Naive thymus-derived CD4-positive, alpha-beta T cell (primary cell): ENCODE measurements around the gene QPCTL. TPM values are rescaled to one million over a fixed set of nuclear protein-coding genes. Genes with fewer than 3 reads are reported as not detected.
"Not testable (repeated sequence)": the region's sequence is repeated elsewhere in the genome, so short reads cannot be mapped to it uniquely, and the experiment has no call there.

Experiments used
- ATAC-seq: fragments of 150-1000 bp; cut with Tn5 transposase; 2 replicates; pipeline ENCODE4 v1.10.0; 2021; ENCODE audit warnings: mild to moderate bottlenecking, moderate library complexity
- CTCF ChIA-PET: fragments of 350-600 bp; sonication (Branson Sonifier 250); formaldehyde crosslinking; loops from one replicate; lab custom pipeline; 2021; ENCODE audit warnings: antibody characterized with exemption; lab: Charles Lee
- POLR2A ChIA-PET: fragments of 350-600 bp; sonication (Branson Sonifier 250); formaldehyde crosslinking; loops from one replicate; lab custom pipeline; 2021; ENCODE audit warnings: antibody characterized with exemption, inconsistent platforms; lab: Charles Lee
- DNase-seq, 9 donors: peaks; one replicate each; pipeline versions ENCODE4 v3.0.0 to v3.0.0-alpha.2; 2020 to 2022; ENCODE audit warnings: mixed read lengths in 1 of 9
- H3K27ac ChIP-seq: one replicate; pipeline ENCODE4 v1.7.0; 2013; ENCODE audit warnings: mild to moderate bottlenecking, low read depth, low read length, moderate library complexity
- H3K27me3 ChIP-seq, 2 donors: one replicate each; pipeline ENCODE4 v1.7.0; 2013; ENCODE audit warnings: low read length in 2 of 2, mild to moderate bottlenecking in 2 of 2, moderate library complexity in 2 of 2; ENCODE audit not compliant: control insufficient read depth in 2 of 2, insufficient read depth in 2 of 2
- H3K36me3 ChIP-seq, 3 experiments: 1 replicate in 2 of 3; 2 replicates in 1 of 3; pipeline ENCODE4 v1.7.0; 2013; ENCODE audit warnings: low read length in 3 of 3, mild to moderate bottlenecking in 3 of 3, moderate library complexity in 1 of 3; ENCODE audit not compliant: insufficient read depth in 3 of 3, control insufficient read depth in 2 of 3
- H3K4me1 ChIP-seq, 2 donors: one replicate each; pipeline ENCODE4 v1.7.0; 2013; ENCODE audit warnings: low read length in 2 of 2, mild to moderate bottlenecking in 2 of 2, moderate library complexity in 1 of 2; ENCODE audit not compliant: control insufficient read depth in 2 of 2, insufficient read depth in 2 of 2
- H3K4me3 ChIP-seq: 2 replicates; pipeline ENCODE4 v1.7.0; 2013; ENCODE audit warnings: mild to moderate bottlenecking, low read length
- H3K9me3 ChIP-seq, 3 experiments: 1 replicate in 2 of 3; 2 replicates in 1 of 3; pipeline ENCODE4 v1.7.0; 2013; ENCODE audit warnings: low read length in 3 of 3; ENCODE audit not compliant: control insufficient read depth in 2 of 3
- H3K27ac Mint-ChIP-seq, 9 donors: one replicate each; pipeline ENCODE4 v1.8.0; 2020 to 2022; ENCODE audit warnings: mixed read lengths in 9 of 9, mild to moderate bottlenecking in 8 of 9, moderate library complexity in 5 of 9, inconsistent platforms in 2 of 9
- H3K27me3 Mint-ChIP-seq, 5 donors: one replicate each; pipeline ENCODE4 v1.8.0; 2021 to 2022; ENCODE audit warnings: mixed read lengths in 5 of 5, mild to moderate bottlenecking in 1 of 5
- H3K36me3 Mint-ChIP-seq, 5 donors: one replicate each; pipeline ENCODE4 v1.8.0; 2020 to 2022; ENCODE audit warnings: mixed read lengths in 5 of 5, mild to moderate bottlenecking in 3 of 5, inconsistent platforms in 1 of 5
- H3K4me1 Mint-ChIP-seq, 7 donors: one replicate each; pipeline ENCODE4 v1.8.0; 2020 to 2022; ENCODE audit warnings: mixed read lengths in 7 of 7, mild to moderate bottlenecking in 3 of 7, inconsistent platforms in 1 of 7
- H3K4me3 Mint-ChIP-seq, 10 donors: one replicate each; pipeline ENCODE4 v1.8.0; 2020 to 2022; ENCODE audit warnings: mild to moderate bottlenecking in 10 of 10, mixed read lengths in 10 of 10, moderate library complexity in 6 of 10, inconsistent platforms in 2 of 10
- H3K9me3 Mint-ChIP-seq, 11 donors: one replicate each; pipeline ENCODE4 v1.8.0; 2020 to 2022; ENCODE audit warnings: mixed read lengths in 11 of 11, mild to moderate bottlenecking in 4 of 11, inconsistent platforms in 1 of 11, moderate library complexity in 1 of 11
- intact Hi-C, 2 donors: fragments of 100-400 bp; cut with micrococcal nuclease; formaldehyde crosslinking; loops; one replicate each; pipeline ENCODE4 v1.15.1; 2023
- polyA plus RNA-seq, 2 donors: library from polyadenylated mRNA; unstranded; fragments of 300-500 nt; fragmentation: Illumina TruSeq; gene quantifications; one replicate each; pipeline ENCODE4 v1.2.3, GENCODE V29; 2021
- total RNA-seq, 6 experiments: library from RNA in 5 of 6; stranded (reverse) in 5 of 6; gene quantifications; 1 replicate in 5 of 6; 2 replicates in 1 of 6; pipeline ENCODE4 v1.2.3 and lab custom pipeline; 2021 to 2026

Gene QPCTL
- total and polyA plus RNA-seq, 7 experiments from 2014 or later: 1.2 to 8.9 (median 7.0) TPM

- Histone ChIP-seq H3K9me3 (no peaks in the 10 kb centered on the region), H3K4me3 (peak overlapping the region; percentile 48), H3K27ac (no peak overlapping the region), H3K27me3 (no peaks in the 10 kb centered on the region), H3K4me1 (peaks cover 11 to 12% of the 10 kb centered on the region in 2 donors), H3K36me3 (peaks cover 0 to 29% (median 6%) of the 10 kb centered on the region in 3 experiments)
- ATAC-seq (no peak), DNase-seq (no peak)
- peaks cover 0 to 22% (median 3%) of the 10 kb centered on the region in 5 donors for H3K36me3 Mint-ChIP-seq
- H3K9me3 Mint-ChIP-seq: no peaks in the 10 kb centered on the region
- peak overlapping the region in 5 of 10 donors; percentile 0 to 77 (median 76) for H3K4me3 Mint-ChIP-seq
- intact Hi-C loops: no loop called here
- peaks cover 7 to 18% (median 16%) of the 10 kb centered on the region in 7 donors for H3K4me1 Mint-ChIP-seq
- peak overlapping the region in 5 of 9 donors; percentile 47 to 87 (median 73) for H3K27ac Mint-ChIP-seq
- peaks cover 0 to 2% (median 0%) of the 10 kb centered on the region in 5 donors for H3K27me3 Mint-ChIP-seq
- POLR2A ChIA-PET: interaction anchor here (2.1 kb wide), 1 partner anchor 9 kb away, joined by 15 read pairs; the partner anchor contains the start of genes QPCTL and SNRPD2
- CTCF ChIA-PET: interaction anchor here (1.0 to 2.1 kb wide), 2 partner anchors 12 to 25 kb away, joined by 3 to 4 read pairs; no protein-coding TSS in a partner anchor
Observed at GRCh38 chr19:45682117-45682516, 10.3 kb upstream of the QPCTL start.

GRCh38 chr19:45682908-45683307 lies 9.6 kb upstream of the QPCTL start:
- ATAC-seq: no peak
- H3K36me3 ChIP-seq: peaks cover 5 to 37% (median 13%) of the 10 kb centered on the region in 3 experiments
- peak overlapping the region in 2 of 9 donors; percentile 22 to 48 for H3K27ac Mint-ChIP-seq
- ChIA-PET POLR2A (interaction anchor here (0.9 kb wide), 1 partner anchor 47 kb away, joined by 3 read pairs; no protein-coding TSS in a partner anchor), CTCF (interaction anchor here (1.0 kb wide), 1 partner anchor 12 kb away, joined by 3 read pairs; no protein-coding TSS in a partner anchor)
- H3K27me3 ChIP-seq: no peaks in the 10 kb centered on the region
- H3K9me3 Mint-ChIP-seq: no peaks in the 10 kb centered on the region
- H3K27me3 Mint-ChIP-seq: no peaks in the 10 kb centered on the region
- no peak overlapping the region for H3K4me3 Mint-ChIP-seq
- peaks cover 0 to 28% (median 3%) of the 10 kb centered on the region in 5 donors for H3K36me3 Mint-ChIP-seq
- no peak overlapping the region for H3K27ac ChIP-seq
- no peak for DNase-seq
- H3K4me1 Mint-ChIP-seq: peaks cover 5 to 12% (median 9%) of the 10 kb centered on the region in 7 donors
- intact Hi-C loops: no loop called here
- H3K4me1 ChIP-seq: peaks cover 8 to 11% of the 10 kb centered on the region in 2 donors
- H3K9me3 ChIP-seq: no peaks in the 10 kb centered on the region
- H3K4me3 ChIP-seq: no peak overlapping the region

GRCh38 chr19:45685045-45685444 lies 7.4 kb upstream of the QPCTL start:
- Mint-ChIP-seq H3K4me1 (peaks cover 5 to 16% (median 12%) of the 10 kb centered on the region in 7 donors), H3K36me3 (peaks cover 0 to 33% (median 7%) of the 10 kb centered on the region in 5 donors)
- H3K27me3 ChIP-seq, DNase-seq, H3K9me3 Mint-ChIP-seq, H3K27me3 Mint-ChIP-seq, H3K9me3 ChIP-seq, H3K4me3 ChIP-seq, H3K27ac Mint-ChIP-seq, intact Hi-C loops, H3K27ac ChIP-seq, ATAC-seq, H3K4me3 Mint-ChIP-seq: not testable (repeated sequence)
- ChIA-PET CTCF (interaction anchor here (0.8 kb wide), 1 partner anchor 10 kb away, joined by 3 read pairs; no protein-coding TSS in a partner anchor), POLR2A (interaction anchor here (0.8 kb wide), 1 partner anchor 17 kb away, joined by 3 read pairs; the partner anchor contains the start of gene GIPR)
- Histone ChIP-seq H3K36me3 (peaks cover 5 to 51% (median 15%) of the 10 kb centered on the region in 3 experiments), H3K4me1 (peaks cover 6 to 11% of the 10 kb centered on the region in 2 donors)

DNA sequence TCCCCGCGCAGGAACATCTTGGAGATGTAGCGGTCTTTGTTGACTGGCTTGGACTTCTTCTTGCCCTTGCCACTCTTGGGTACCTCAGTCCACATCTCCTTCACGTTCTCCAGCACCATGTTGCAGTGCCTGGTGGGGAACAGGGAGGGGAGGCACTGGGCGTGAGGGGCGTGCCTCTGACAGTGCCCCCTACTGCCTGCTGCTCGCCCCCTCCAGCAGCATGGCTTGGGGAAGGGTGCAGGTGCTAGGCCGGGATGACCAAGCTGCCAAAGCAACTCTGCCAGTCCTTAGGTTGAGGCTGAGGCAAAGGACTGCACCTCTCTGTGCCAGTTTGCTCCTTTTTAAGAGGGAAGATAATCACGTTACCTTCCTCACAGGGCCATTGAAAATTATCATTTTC lies 4.9 kb upstream of the QPCTL start:
- POLR2A ChIA-PET: interaction anchor here (0.6 kb wide), 2 partner anchors 17 to 22 kb away, joined by 3 read pairs; no protein-coding TSS in a partner anchor
- H3K9me3 Mint-ChIP-seq: no peaks in the 10 kb centered on the region
- Histone ChIP-seq H3K27me3 (no peaks in the 10 kb centered on the region), H3K36me3 (peaks cover 5 to 51% (median 15%) of the 10 kb centered on the region in 3 experiments), H3K27ac (no peak overlapping the region), H3K4me3 (no peak overlapping the region), H3K9me3 (no peaks in the 10 kb centered on the region), H3K4me1 (peaks cover 0 to 6% of the 10 kb centered on the region in 2 donors)
- DNase-seq (no peak), ATAC-seq (no peak)
- H3K4me3 Mint-ChIP-seq: no peak overlapping the region
- peaks cover 11 to 28% (median 18%) of the 10 kb centered on the region in 7 donors for H3K4me1 Mint-ChIP-seq
- H3K27ac Mint-ChIP-seq: no peak overlapping the region
- H3K36me3 Mint-ChIP-seq: peaks cover 0 to 33% (median 11%) of the 10 kb centered on the region in 5 donors
- CTCF ChIA-PET: interaction anchor here (0.5 kb wide), 1 partner anchor 199 kb away, joined by 3 read pairs; the partner anchor contains the start of gene IRF2BP1
- intact Hi-C loops: no loop called here
- peaks cover 0 to 2% (median 0%) of the 10 kb centered on the region in 5 donors for H3K27me3 Mint-ChIP-seq

DNA sequence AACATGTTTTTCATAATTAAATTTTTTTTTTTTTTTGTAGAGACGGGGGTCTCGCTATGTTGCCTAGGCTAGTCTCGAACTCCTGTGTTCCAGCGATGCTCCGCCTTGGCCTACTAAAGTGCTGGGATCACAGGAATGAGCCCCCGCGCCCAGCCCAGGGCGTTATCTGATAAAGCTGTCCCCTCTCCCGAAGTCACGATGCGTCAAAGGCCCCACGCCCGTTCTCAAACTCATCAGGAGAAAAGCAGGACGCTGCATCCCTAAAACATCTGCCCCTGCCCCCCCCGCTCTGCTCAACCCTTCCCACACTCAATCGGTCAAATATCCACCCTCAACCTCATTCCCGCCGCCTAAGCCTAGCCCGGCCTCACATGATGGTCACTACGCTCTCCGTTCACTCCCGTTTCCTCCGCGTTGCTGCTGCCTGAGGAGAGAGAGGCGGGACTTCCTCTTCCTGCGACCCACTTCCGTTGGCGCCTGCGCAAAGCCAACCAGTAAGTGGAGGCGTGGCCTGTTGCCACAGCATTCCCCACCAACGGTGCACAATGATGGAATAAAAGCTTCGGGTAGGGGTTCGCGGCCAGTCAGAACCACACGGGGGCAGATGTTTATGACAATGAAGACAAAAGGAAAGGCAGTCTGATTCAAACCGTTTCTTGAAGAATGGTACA lies 815 bp upstream of the QPCTL start, which contains the start of gene SNRPD2:
SNRPD2 (minus strand) TSS at position 438 of the 671 bp plus-strand sequence; CDS start at position 373, 65 bp downstream.
- ATAC-seq: peak; percentile 67
- peak within 1 kb of the TSS; percentile 94 to 98 (median 96) for H3K27ac Mint-ChIP-seq
- Histone ChIP-seq H3K27me3 (no peaks in the 10 kb centered on the region), H3K4me1 (peaks cover 7 to 15% of the 10 kb centered on the region in 2 donors), H3K36me3 (peaks cover 5 to 35% (median 12%) of the 10 kb centered on the region in 3 experiments), H3K9me3 (no peaks in the 10 kb centered on the region), H3K4me3 (peak within 1 kb of the TSS; percentile 90), H3K27ac (peak within 1 kb of the TSS; percentile 89)
- intact Hi-C loops: loop anchor here (1.0 to 10.0 kb wide), 28 partner anchors 10 to 734 kb away; partner anchors contain the start of genes DMWD (in 2 of the 2), FBXO46 (in 2 of the 2), OPA3 (in 2 of the 2) and POLR1G (in 2 of the 2)
- peaks cover 11 to 38% (median 20%) of the 10 kb centered on the region in 7 donors for H3K4me1 Mint-ChIP-seq
- H3K4me3 Mint-ChIP-seq: peak within 1 kb of the TSS; percentile 89 to 99 (median 97)
- H3K27me3 Mint-ChIP-seq: peaks cover 0 to 2% (median 0%) of the 10 kb centered on the region in 5 donors
- POLR2A ChIA-PET: interaction anchor here (0.9 to 3.1 kb wide), 10 partner anchors 10 to 211 kb away, joined by 3 to 22 read pairs (median 7); partner anchors contain the start of genes FBXO46, MYPOP and SIX5
- no peaks in the 10 kb centered on the region for H3K9me3 Mint-ChIP-seq
- peaks cover 0 to 18% (median 8%) of the 10 kb centered on the region in 5 donors for H3K36me3 Mint-ChIP-seq
- peak in 7 of 9 donors; percentile 90 to 96 (median 95) for DNase-seq
- CTCF ChIA-PET: interaction anchor here (0.6 to 3.4 kb wide), 5 partner anchors 11 to 49 kb away, joined by 3 to 33 read pairs (median 13); no protein-coding TSS in a partner anchor
